ENCODE results near the gene CLDN14.

CLDN14 gene, protein sequence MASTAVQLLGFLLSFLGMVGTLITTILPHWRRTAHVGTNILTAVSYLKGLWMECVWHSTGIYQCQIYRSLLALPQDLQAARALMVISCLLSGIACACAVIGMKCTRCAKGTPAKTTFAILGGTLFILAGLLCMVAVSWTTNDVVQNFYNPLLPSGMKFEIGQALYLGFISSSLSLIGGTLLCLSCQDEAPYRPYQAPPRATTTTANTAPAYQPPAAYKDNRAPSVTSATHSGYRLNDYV

DNA sequence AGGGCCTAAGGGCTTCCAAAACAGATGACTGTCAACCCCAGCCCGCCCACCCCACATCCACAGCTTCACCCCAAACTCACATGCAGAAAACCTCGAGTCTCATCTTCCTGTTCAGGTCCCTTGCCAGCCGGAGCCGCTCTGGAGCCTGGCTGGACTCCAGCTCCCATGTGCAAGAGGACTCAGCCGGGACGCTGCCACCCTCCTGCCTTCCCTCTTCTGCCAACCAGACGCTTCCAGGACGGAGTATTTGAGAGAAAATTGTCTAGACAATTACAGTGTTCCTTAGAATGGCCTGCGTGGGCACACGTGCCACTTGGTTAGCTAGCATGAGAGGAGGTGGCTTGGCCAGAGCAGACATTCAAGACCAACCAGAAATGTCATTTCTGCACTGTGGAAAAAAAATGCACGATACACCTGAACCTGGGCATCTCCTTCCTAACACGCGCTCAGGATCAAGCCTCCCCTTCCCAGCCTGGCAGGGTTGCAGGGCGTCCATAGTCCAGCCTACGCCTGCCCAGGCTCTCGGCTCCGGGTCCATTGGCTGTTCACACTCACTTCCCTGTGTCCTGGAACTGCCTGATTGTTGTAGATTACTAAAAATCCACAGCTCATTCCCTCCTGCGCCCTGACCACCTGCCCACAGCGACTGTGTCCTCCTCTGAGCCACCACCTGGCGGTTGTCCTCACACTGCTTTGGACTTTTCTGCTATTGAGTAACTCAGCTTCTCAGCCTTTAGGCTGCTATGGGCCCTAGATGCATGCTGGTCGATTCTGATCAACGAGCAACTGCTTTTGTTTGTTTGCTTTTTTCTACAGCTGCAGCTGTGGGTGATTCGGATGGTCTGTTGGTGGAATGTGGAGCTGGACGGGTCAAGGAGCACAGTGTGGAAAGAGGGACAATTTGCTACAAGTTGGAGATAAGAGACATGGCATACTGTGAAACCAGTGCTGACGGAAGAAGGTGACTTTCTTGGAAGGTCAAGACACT lies at the start of gene CLDN14:
Gene CLDN14 (minus strand): TSS at position 708 of the 988 bp plus-strand sequence. CDS start 18,427 bp downstream, outside the sequence.
- DNase-seq (ENCODE audit: low read depth): no peak

DNA sequence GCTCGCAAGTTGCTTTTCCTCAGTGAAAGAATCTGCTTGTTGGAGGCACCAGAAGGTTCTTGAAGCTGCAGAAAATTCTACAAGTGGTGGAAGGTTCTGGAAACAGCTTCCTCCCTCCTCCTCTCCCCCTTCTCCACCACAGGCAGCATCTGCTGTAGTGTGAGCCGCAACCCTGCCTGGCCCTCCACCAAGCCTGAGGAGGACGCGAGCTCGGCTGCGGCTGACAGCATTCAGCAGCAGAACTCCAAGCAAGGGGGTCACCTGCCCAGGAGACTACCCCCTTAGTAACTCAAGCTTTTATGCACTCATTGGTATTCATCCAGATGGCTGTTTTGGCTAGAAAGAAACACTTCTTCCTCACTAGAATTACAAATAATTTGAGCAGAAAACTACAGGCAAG lies 48.8 kb upstream of the CLDN14 start:
- no peak for DNase-seq (ENCODE audit: low read depth)

DNA sequence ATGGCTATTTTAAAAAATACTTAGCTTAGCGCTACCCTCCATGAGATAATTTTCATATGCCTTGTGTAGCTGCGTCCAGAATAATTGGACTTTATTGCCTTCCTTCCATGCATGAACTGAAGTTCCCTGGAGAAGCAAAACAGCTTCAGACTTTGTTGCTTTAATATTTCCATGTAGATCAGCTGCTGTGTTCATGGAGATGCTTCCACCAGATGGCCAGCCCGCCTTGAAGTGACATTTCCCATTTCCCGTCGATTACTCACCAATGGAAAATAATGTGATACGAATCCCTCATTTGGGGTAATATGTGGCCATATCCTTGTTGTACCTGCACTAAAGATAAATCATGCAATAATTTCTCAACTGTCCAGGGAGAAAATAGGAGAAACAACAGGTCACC lies 47.4 kb upstream of the CLDN14 start:
- DNase-seq (ENCODE audit: low read depth): no peak

DNA sequence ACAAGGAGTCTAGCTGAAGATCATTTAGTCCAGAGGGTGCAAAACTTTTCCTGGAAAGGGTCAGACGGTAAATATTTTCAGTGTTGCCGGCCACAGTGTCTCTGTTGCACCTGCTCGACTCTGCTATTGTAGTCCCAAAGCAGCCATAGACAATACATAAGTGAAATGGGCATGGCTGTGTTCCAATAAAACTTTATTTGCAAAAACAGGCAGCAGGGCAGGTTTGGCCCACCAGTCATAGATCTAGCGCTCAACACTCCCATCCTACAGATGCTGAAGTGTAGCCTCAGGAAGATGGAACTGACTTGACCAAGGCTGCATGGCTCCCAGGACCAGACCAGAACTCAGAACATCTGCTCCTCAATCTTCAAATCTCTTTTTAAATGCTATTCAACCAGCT lies 46.2 kb upstream of the CLDN14 start:
- DNase-seq (ENCODE audit: low read depth): no peak

DNA sequence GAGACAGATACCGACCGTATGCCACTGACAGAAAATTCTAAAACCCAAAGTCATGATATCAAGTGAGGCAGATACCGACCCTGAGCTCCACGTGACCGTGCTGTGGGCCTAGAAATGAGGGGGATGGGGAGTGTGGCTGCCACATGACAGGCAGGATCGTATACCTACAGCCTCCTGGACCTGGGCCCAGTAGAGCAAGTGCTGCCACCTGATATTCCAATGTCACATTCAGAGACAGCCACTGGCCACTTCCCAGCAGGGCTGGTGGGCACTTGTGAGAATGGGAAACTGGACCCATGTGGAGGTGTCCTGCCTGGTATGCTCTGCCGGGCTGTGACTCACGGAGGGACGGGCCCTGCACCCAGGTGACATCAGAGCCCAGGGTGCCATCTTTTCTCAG lies 44.6 kb upstream of the CLDN14 start:
- no peak for DNase-seq (ENCODE audit: low read depth)

DNA sequence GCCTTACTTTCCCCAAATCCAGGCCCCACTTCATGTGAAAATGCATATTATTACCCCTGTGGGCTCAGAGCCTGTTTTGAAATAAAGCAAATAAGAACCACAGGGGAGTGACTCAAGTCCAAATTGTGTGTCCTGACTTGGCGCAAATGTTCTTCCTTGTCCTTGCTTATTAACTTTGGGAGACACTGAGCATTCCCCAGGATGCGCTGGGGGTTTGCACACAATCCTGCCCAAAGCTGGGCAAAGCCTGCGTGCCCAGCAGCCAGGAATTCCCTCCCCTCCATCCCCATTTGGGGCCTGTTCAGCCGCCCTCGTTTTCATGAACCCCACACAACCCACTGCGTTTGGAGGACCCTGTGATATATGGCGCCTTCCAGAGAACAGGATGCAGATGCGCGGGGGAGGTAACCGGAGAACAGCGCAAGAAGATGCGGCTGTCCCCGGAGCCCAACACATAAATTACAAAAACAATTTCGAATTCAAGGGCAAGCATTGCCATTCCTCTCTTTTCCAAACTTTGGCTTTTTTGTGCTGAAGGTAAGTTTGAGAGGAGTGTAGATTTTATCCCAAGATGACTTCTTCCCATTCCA lies 42.4 kb upstream of the CLDN14 start:
- no peak for DNase-seq (ENCODE audit: low read depth)

DNA sequence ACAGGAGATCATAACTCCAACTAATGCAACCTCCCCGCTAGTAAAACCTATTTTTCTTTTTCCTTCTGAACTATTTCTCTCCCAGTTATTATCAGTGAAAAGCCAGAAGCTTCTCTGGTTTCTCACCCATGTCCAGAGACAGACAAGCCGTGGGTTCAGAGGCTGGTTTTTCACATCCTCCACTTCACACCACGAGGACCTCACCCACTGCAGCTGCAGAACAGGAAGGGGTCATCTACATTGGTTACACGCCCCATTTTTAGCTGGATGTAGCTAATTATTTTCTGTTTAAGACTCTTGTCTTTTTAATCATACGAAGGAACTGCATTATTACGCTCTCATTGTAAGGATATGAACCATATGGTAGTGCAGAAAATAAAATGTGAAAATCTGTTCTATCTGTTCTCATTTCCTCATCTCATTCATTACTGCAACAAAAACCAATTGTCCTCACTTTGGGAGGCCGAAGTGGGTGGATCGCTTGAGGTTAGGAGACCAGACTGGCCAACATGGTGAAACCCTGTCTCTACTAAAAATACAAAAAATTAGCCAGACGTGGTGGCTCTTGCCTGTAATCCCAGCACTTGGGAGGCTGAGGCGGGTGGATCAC lies 39.1 kb upstream of the CLDN14 start:
- DNase-seq (ENCODE audit: low read depth): no peak

DNA sequence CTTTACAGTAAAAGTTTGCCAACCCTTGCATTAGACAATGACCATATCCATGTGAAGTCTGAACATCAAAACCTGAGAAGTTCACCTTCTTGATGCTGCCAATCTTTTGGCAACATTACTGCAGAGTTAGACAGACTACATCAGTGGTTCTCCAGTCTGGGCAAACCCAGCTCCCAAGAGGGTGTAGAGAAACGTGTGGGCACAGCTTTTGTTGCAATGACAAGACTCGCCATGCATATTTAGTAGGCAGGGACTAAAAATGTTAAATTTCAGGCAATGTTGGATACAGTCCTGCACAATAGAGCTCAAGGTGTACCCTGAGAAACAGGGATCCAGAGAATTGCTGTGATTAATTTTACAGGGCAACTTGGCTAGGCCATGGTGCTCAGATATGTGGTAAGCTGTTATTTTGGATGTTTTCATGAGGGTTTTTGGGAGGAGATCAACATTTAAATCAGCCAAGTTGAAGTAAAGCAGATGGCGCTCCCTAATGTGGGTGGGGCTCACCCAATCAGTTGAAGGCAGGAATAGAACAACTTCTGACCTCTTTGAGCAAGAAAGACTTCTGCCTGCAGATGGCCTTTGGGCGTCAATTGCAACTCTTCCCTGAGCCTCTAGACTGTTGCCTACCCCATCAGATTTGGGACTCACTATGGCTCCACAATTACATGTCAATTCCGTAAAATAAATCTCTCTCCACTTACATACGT lies 37.6 kb upstream of the CLDN14 start:
- DNase-seq (ENCODE audit: low read depth): no peak

DNA sequence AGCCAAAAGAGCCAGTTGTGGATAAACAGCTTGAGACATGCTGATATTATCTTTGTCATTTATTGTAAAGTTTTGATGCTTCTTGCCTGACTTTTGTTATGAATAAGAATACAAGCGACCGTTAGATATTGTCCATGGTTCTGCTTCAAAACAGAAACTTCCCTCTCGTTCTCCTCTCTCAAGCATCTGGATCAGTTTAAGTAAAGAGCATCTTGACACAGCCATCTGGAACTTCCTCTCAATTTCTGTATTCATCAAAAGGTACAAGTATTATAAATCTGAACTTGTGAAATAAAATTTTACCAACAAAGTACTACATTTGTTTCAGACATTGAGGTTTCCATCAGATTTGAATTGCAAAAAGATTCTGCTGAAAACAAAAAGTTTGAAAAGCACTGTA lies 36.4 kb upstream of the CLDN14 start:
- no peak for DNase-seq (ENCODE audit: low read depth)

DNA sequence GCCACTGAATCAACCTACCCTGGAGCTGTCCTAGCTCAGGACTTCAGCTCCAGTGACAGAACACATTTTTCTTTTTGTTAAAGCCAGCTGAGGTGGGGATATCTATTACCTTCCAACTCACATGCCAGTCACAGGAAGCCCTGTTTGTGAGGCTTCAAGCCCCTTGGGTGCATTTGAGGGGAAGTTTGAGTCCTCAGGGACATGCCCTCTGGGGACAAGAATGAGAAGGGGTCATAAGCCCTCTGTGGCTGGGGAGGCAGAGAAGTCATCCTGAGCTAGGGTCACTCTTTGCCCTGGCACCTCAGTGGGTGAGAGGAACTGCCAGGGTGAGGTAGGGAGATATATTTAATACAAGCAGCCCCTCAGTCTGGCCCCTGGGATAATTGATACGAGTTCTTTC lies 33.5 kb upstream of the CLDN14 start:
- DNase-seq (ENCODE audit: low read depth): no peak

DNA sequence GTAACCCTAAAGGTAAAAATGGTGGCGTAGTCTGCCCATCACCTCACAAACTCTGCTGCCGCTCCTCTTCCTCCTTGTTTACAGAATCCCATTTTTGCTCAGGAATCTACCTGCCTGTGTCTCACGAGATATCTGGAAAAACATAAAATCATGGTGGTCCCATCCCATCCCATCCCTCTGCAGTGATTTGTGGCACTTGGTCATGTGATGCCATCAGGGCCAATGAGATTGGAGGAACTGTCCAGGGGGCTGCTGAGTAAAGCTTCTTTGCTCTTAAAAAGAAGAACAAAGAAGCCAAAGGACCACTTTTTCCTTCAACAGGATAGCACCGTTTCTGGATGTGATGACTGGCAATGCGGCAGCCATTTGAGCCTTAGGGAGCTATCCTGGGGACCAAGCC lies 33.0 kb upstream of the CLDN14 start:
- DNase-seq (ENCODE audit: low read depth): no peak

DNA sequence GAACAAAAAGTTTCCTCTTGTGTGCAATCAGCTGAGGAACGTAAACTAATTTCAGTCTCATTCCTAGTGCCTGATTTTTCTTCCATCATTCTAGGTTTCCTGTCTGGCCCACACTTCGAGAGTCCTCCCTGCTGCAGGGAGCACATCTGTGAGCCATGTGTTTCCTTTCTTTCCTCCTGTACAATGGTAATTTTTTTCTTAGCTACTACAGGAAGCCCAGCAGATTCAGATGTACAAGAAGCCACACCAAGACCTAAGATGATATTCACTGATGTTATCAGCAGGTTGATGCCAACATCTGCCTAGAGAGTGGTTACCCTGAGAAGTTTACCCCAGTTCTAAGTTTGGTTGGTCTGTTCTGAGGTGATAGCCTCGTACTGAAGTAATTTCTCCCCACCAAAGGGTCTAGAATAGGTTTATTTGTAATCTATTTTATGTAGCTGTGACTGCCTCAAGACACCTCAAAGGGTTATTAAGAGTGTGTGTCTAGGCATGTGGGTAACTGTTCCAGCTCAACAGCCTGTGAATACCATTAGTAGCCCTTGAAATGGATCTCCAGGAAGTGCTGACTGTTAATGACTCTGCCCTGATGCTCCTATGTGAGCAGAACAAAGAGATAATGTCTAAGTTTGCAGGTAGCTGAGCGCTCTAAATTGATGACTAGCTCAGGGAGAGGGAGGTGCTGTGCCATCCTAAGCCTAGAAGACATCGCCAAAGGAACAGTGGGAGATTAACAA lies 31.7 kb upstream of the CLDN14 start:
- DNase-seq (ENCODE audit: low read depth): no peak

DNA sequence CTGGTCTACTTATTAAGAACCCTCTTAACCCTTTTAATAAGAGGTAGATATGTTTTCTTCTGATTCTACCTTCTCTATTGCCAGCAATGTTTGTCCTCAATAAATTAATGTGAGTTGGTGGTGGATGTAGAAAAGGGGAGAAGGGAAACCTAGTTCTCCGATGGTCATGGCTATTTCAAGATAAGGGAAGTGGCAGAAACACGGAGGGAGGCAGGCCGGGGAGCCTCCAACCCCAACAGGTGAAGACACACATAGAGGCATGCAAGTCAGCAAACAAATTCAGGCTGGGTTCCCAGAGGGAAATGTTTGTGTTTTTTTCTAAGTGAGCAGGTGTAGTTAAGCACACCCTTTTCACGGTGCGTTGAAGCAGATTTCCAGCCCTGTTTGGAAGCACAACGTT lies 31.0 kb upstream of the CLDN14 start:
- DNase-seq (ENCODE audit: low read depth): no peak

DNA sequence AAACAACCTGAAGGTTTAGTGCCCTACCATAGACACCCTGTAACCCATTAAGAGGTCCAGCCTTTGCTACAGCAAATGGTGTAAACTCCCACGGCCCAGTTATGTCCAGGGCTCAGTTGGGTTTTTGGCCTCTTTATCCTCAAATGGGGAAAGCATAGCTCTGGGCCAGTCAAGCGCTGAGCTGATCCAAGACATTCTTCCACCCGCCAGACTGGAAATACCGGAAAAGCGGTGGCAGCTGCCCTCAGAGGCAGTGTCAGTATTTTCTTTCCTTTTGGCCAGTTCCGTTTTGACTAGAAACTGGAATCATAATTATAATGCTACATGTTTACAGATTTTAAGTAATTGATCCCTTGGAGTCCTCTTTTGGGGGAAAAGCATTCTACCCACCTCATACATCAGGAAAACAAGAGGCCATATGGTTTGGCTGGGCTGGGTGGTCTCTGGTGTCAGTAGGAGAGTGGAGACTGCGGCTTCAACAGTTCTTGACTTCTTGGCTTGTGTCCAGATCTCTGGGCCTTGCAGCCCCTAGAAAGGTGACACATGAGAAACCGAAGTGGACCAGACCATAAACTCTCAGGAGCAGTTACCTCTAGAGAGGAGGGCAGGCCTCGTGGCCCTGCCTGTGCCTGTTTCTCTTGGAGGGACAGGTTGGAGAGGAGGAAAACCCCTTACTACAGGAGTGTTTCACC lies 30.2 kb upstream of the CLDN14 start:
- DNase-seq (ENCODE audit: low read depth): no peak

DNA sequence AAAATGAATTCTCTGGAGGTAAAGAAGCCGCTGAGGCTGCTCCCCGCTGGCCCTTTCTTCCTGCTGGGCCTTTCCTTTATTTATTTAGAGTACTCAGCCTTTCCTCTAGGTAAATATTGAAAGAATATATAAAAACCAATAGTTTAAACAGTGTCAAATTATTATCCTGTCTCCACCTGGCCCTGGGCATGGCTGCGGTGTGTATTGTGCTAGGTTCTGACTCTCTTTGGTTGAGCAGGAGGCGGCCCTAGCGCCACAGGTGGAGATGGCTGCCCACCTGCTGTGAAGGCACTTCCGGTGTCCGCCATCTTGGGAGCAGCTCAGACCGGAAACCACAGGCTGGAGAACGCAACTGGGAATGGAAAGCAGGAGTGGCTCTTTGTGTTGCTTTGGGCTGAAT lies 29.0 kb upstream of the CLDN14 start:
- no peak for DNase-seq (ENCODE audit: low read depth)

DNA sequence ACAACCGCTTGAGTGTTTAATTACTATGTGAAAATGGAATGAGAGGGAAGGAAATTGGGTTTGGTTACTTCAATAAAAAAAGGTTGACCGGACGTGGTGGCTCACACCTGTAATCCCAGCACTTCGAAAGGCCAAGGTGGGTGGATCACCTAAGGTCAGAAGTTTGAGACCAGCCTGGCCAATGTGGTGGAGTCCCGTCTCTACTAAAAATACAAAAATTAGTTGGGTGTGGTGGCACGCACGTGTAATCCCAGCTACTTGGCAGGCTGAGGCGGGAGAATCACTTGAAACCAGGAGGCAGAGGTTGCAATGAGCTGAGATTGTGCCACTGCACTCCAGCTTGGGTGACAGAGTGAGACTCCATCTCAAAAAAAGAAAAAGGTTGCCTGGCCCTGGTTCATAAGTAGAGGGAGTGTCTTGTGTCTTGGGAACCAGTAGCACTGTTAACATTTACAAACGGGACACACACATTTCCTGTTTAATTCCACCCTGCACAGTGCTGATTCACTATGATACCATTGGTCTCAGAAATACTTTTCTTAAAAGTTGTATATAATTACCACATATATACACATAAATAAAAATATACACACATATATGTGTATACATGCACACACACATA lies 27.6 kb upstream of the CLDN14 start:
- DNase-seq (ENCODE audit: low read depth): no peak

DNA sequence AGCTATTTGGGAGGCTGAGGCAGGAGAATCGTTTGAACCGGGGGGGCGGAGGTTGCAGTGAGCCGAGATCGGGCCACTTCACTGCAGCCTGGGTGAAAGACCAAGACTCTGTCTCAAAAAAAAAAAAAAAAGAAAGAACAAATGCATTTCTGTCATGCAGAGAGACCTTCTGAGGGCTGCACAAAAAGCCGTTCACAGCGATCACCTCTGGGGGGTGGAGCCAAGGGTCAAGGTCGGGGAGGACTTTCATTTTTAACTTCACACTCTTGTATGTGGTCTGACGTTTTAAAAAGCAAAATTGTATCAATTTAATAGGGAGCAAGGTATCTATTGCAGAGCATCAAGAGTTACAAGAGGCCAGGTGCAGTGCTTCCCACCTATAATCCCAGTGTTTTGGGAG lies 26.6 kb upstream of the CLDN14 start:
- no peak for DNase-seq (ENCODE audit: low read depth)

DNA sequence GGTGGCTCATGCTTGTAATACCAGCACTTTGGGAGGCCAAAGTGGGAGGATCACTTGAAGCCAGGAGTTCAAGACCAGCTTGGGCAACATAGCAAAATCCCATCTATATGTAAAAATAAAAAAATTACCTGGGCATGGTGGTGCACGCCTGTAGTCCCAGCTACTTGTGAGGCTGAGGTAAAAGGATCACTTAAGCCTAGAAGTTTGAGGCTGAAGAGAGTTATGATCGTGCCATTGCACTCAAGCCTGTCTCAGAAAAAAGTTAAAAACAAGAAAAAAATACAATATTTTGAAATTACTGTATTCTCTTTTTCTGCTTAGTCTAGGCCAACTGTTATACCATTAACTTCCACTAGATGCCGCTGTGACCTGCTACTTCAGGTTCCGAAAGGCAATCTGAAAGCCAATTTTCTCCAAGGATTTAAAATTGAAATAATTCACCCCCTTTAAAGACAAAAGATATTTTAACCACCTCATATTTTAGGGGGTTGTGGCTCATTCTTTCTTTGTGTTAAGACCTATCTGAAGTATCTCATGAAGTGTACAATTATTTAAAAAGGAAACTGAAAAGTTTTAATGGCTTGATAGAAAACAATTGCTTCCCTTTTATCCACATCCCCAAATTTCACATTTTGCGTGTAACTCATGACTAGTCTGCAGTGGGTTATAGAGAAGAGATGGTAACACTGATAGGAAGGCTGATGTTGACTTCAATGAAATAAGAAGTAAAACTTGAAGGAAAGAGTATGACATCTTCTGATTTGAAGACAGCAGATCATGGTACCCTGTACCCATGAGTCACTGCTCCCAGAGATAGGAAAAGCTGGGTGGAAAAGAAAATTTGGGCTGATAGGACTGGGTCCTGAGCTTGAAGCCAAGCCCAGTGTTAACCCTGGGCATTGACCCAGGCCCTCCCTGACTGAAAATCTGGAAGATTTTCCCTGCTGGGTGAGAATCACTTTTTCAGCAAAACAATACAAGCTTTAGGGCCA lies 24.4 kb upstream of the CLDN14 start:
- no peak for DNase-seq (ENCODE audit: low read depth)

DNA sequence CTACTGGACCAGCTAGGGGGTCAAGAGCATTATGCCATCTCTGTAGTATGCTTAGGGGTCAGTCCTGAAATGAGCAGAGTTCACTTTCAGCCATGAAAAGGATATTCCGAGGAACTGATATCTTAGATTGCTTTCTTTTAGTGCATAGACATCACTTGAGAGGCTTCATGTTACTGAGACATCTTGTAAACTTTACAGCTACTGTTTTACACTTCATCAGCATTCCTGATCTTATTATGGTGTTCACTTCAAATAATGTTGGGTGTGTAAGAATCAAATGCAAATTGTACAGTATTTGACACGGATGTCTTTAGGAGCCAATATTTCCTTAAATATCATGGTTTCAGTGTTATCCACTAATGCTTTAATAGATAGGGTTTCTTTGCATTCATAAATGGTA lies 22.4 kb upstream of the CLDN14 start:
- DNase-seq (ENCODE audit: low read depth): no peak
